Cardiac muscle cell (in vitro differentiated cells and primary cell): Measurements from ENCODE around the gene TSSC4. TPM values are rescaled to one million over a fixed set of nuclear protein-coding genes. Genes with fewer than 3 reads are reported as not detected.

ENCODE experiments used
- DNase-seq, 2 donors: peaks; one replicate each; pipeline versions ENCODE4 v3.0.0 to v3.0.0-alpha.2; 2010 to 2017; ENCODE audit warnings: low read depth in 1 of 2, low spot score in 1 of 2
- H3K27ac ChIP-seq: fragments of 200-600 bp; sonication (generic); 2 replicates; pipeline ENCODE4 v1.5.1; 2016
- H3K27me3 ChIP-seq: fragments of 200-600 bp; sonication (generic); 2 replicates; pipeline ENCODE4 v1.6.0; 2016; ENCODE audit warnings: control low read depth
- H3K36me3 ChIP-seq: fragments of 200-600 bp; sonication (generic); 2 replicates; pipeline ENCODE4 v1.5.1; 2016; ENCODE audit warnings: control low read depth
- H3K4me1 ChIP-seq: fragments of 200-600 bp; sonication (generic); 2 replicates; pipeline ENCODE4 v1.8.1; 2017; ENCODE audit warnings: low read depth, mild to moderate bottlenecking, mixed run types
- H3K4me3 ChIP-seq: fragments of 200-600 bp; sonication (generic); 2 replicates; pipeline ENCODE4 v1.5.1; 2016; ENCODE audit warnings: mild to moderate bottlenecking
- H3K9me3 ChIP-seq: fragments of 200-600 bp; sonication (generic); 2 replicates; pipeline ENCODE4 v1.5.1; 2017; ENCODE audit warnings: low read depth, mild to moderate bottlenecking, control low read depth
- CTCF ChIP-seq: IDR thresholded peaks from 2 replicates; pipeline ENCODE4 v1.5.1; 2012; ENCODE audit warnings: low read depth, mild to moderate bottlenecking, low read length
- polyA plus RNA-seq: library from polyadenylated mRNA; unstranded; fragments of >200 nt; fragmentation: Nextera tagmentation; extraction: Ambion mirVana; gene quantifications from 2 replicates; pipeline ENCODE4 v1.2.1, GENCODE V29; 2016
- total RNA-seq: library from RNA; depleted of rRNA; stranded (reverse); fragments of >200 nt; gene quantifications from 2 replicates; pipeline ENCODE4 v1.2.3, GENCODE V29; 2016

The TSSC4 gene
- total and polyA plus RNA-seq, 2 experiments from 2014 or later, result 61.4 to 94.8 TPM

GRCh38 chr11:2381494-2382128, 18.9 kb upstream of the TSSC4 start:
- DNase-seq, result no peak

GRCh38 chr11:2382129-2382517, 18.4 kb upstream of the TSSC4 start:
- Histone ChIP-seq H3K27ac (peak overlapping the region; percentile 86), H3K4me1 (peaks cover 22% of the 10 kb centered on the region)
- no peak for TF ChIP-seq CTCF

More at GRCh38 chr11:2381494-2382128, 18.9 kb upstream of the TSSC4 start:
- Histone ChIP-seq H3K27me3 (no peaks in the 10 kb centered on the region), H3K27ac (peak overlapping the region; percentile 86), H3K4me3 (no peak overlapping the region), H3K36me3 (no peaks in the 10 kb centered on the region), H3K9me3 (no peaks in the 10 kb centered on the region), H3K4me1 (peaks cover 22% of the 10 kb centered on the region)
- TF ChIP-seq CTCF, result no peak

GRCh38 chr11:2382936-2383851, 17.4 kb upstream of the TSSC4 start:
- Histone ChIP-seq H3K27me3 (no peaks in the 10 kb centered on the region), H3K4me1 (peaks cover 22% of the 10 kb centered on the region), H3K36me3 (no peaks in the 10 kb centered on the region), H3K27ac (peak overlapping the region; percentile 86), H3K4me3 (no peak overlapping the region), H3K9me3 (no peaks in the 10 kb centered on the region)
- peak; percentile 26 to 87 for DNase-seq
- TF ChIP-seq CTCF, result no peak

More at GRCh38 chr11:2382129-2382517, 18.4 kb upstream of the TSSC4 start:
- H3K27me3 ChIP-seq, result no peaks in the 10 kb centered on the region
- DNase-seq, result no peak
- H3K9me3 ChIP-seq, result no peaks in the 10 kb centered on the region
- H3K4me3 ChIP-seq, result no peak overlapping the region
- no peaks in the 10 kb centered on the region for H3K36me3 ChIP-seq

- TF ChIP-seq CTCF, result no peak
- H3K4me1 ChIP-seq, result peaks cover 23% of the 10 kb centered on the region
- H3K27me3 ChIP-seq, result no peaks in the 10 kb centered on the region
- H3K4me3 ChIP-seq, result no peak overlapping the region
- H3K36me3 ChIP-seq, result no peaks in the 10 kb centered on the region
- no peaks in the 10 kb centered on the region for H3K9me3 ChIP-seq
- no peak for DNase-seq
- H3K27ac ChIP-seq, result peak overlapping the region; percentile 86
Observed at GRCh38 chr11:2383852-2384804, 16.4 kb upstream of the TSSC4 start.
